ENCODE measurements around the gene SLC22A4. TPM values are rescaled to one million over a fixed set of nuclear protein-coding genes. Genes with fewer than 3 reads are reported as not detected.
A peak's percentile ranks its signal among the peaks of the same experiment; 100 is the strongest.

The SLC22A4 gene
- total and polyA plus RNA-seq, 2 experiments from 2014 or later: 24.0 to 26.0 TPM

DNA sequence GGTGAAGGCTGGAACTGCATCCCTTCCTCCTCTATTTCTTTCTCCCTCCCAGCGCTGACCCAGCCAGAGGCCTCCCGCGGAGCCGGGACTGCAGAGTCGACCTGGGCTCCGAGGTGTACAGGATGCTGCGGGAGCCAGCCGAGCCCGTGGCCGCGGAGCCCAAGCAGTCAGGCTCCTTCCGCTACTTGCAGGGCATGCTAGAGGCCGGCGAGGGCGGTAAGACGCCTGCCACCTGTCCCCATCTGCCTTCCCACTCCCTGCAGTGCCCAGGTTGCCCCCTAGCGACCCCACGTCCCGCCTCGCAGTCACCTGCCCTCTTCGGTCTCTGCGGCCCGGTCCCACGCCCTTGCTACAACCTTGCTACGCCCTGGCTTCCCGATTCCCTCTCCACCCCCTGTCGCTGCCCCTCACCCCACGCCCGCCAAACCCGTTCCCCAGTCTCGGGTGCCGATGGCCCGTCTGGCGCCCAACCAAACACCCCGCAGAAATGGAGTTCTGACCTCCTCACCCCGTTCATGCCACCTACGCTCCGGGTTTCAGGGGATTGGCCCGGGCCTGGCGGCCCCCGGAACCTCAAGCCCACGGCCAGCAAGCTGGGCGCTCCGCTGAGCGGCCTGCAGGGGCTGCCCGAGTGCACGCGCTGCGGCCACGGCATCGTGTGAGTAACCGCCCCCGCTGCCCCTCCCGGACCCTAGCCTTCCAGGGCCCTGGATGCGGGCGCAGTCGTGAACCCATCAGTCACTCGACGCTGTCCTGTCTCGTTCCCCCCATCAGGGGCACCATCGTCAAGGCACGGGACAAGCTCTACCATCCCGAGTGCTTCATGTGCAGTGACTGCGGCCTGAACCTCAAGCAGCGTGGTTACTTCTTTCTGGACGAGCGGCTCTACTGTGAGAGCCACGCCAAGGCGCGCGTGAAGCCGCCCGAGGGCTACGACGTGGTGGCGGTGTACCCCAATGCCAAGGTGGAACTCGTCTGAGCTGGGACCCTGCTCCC, 22.6 kb upstream of the SLC22A4 start:
- peaks cover 29% of the 10 kb centered on the region; the same call in 1 of the 2 replicates for H3K36me3 ChIP-seq (ENCODE audit: low read depth)
- H3K4me2 ChIP-seq (ENCODE audit: unreplicated experiment): no peak overlapping the region
- H3K9me2 ChIP-seq (ENCODE audit: insufficient read depth): no peaks in the 10 kb centered on the region
- 95 to 96% methylated on average over 56 to 69 of the region's 77 CpGs for WGBS, 2 experiments (ENCODE audit: low coverage in 1 of 2, low lambda C conversion rate in 2 of 2, missing lambda C conversion rate in 2 of 2)
- no peak overlapping the region for H3K9ac ChIP-seq
- H4K20me1 ChIP-seq (ENCODE audit: insufficient read depth): no peaks in the 10 kb centered on the region
- peaks cover 20% of the 10 kb centered on the region for H3K4me1 ChIP-seq (ENCODE audit: insufficient read depth)
- no peak overlapping the region for H3K4me3 ChIP-seq
- no peak overlapping the region for H2AFZ ChIP-seq
- TF ChIP-seq EZH2 (IDR thresholded peaks at IDR 0.05; ENCODE audit: insufficient read depth, poor library complexity, severe bottlenecking): no peak
- TF ChIP-seq EZH2phosphoT487 (IDR thresholded peaks at IDR 0.05; ENCODE audit: insufficient read depth, low read depth): no peak
- peaks cover 15% of the 10 kb centered on the region for H3F3A ChIP-seq (ENCODE audit: insufficient read depth)
- peaks cover 11% of the 10 kb centered on the region for H3K79me2 ChIP-seq (ENCODE audit: insufficient read depth)
- no peaks in the 10 kb centered on the region for H3K27me3 ChIP-seq (replicated peaks; ENCODE audit: insufficient read depth)
- no peaks in the 10 kb centered on the region for H3K9me3 ChIP-seq (ENCODE audit: low read depth)
- no peak for DNase-seq
- in situ Hi-C loops (cut with MboI): no loop called here
- no peak overlapping the region for H3K27ac ChIP-seq

DNA sequence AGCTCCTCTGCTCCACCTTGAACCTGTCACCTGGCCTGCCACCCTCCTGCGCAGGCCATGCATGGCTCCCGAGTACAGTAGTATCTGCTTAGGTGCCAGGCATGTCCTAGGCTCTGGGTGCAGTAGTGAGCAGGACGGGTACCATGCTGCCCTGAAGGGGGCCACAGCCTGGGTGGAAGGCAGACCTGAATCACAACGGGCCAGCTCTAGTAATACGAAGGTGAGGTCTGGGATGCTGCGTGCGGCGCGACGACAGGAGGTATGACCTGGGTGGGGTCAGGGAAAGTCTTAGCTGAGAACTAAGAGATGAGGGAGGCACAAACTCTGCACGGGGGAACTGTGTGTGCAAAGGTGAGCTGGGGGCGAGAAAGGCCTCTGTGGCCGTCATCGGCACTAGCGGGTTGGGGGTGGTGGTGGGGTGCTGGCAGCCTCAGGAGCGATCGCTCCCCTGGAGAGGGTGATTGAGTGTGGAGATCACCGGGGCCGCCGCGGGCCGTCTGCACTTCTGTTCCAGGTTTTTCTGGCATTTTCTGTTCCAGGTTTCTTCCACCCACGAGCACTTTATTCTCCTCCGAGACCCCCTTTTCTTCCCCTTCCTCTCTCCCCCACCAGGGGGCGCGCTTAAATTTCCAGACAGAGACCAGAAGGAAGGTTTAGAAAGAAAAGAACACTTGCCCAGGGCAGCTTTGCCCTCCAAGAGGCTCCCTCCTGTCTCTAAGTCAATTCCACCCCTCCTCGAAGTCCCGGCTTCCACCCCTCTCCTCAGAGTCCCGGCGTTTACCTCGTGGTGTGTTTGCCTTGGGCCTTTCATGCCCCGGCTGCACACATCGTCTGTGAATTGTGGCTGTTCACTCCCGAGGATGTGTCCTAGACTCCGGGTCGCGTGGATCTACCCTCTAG, 21.6 kb upstream of the SLC22A4 start:
- 0 out of 2 replicates have a peak, but pooled peaks cover under 1% of the 10 kb centered on the region for H3K79me2 ChIP-seq (ENCODE audit: insufficient read depth)
- H3K9me2 ChIP-seq (ENCODE audit: insufficient read depth): no peaks in the 10 kb centered on the region
- TF ChIP-seq EZH2 (IDR thresholded peaks at IDR 0.05; ENCODE audit: insufficient read depth, poor library complexity, severe bottlenecking) (no peak), EZH2phosphoT487 (IDR thresholded peaks at IDR 0.05; ENCODE audit: insufficient read depth, low read depth) (no peak)
- no peak overlapping the region for H3K4me3 ChIP-seq
- H3K9me3 ChIP-seq (ENCODE audit: low read depth): no peaks in the 10 kb centered on the region
- no peak overlapping the region for H3K4me2 ChIP-seq (ENCODE audit: unreplicated experiment)
- H3K27me3 ChIP-seq (replicated peaks; ENCODE audit: insufficient read depth): no peaks in the 10 kb centered on the region
- no peaks in the 10 kb centered on the region for H4K20me1 ChIP-seq (ENCODE audit: insufficient read depth)
- peaks cover 15% of the 10 kb centered on the region for H3F3A ChIP-seq (ENCODE audit: insufficient read depth)
- H3K36me3 ChIP-seq (ENCODE audit: low read depth): peaks cover 19% of the 10 kb centered on the region; the same call in 1 of the 2 replicates
- H3K9ac ChIP-seq: no peak overlapping the region
- 65 to 66% methylated on average over 30 to 37 of the region's 37 CpGs for WGBS, 2 experiments (ENCODE audit: low coverage in 1 of 2, low lambda C conversion rate in 2 of 2, missing lambda C conversion rate in 2 of 2)
- H3K4me1 ChIP-seq (ENCODE audit: insufficient read depth): peaks cover 17% of the 10 kb centered on the region
- H3K27ac ChIP-seq: no peak overlapping the region
- in situ Hi-C loops (cut with MboI): no loop called here
- peak; percentile 56 for DNase-seq
- no peak overlapping the region for H2AFZ ChIP-seq

DNA sequence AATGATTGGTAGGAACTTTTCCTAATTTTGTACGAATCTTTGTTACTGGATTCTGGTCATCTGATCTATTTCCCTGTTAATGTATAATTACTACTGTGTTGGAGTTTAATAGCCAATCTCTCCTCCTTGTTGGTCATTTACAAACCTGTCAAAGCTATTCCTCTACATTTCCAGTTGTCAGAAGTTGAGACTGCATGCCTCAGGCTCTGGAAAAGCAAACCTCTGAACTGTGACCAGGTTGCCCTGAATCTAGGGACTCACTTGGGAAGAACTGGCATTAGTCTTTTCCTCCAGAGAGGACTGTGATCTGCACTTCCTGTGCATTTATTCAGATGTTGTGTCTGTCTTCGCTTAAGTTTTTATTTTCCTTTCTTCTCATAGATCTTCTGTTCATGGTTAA, 20.6 kb upstream of the SLC22A4 start:
- no peak overlapping the region for H2AFZ ChIP-seq
- no peaks in the 10 kb centered on the region for H3K79me2 ChIP-seq (ENCODE audit: insufficient read depth)
- no peak overlapping the region for H3K4me2 ChIP-seq (ENCODE audit: unreplicated experiment)
- no peak overlapping the region for H3K4me3 ChIP-seq
- peaks cover 16% of the 10 kb centered on the region; the same call in 1 of the 2 replicates for H3K36me3 ChIP-seq (ENCODE audit: low read depth)
- peaks cover 10% of the 10 kb centered on the region for H3K4me1 ChIP-seq (ENCODE audit: insufficient read depth)
- no peaks in the 10 kb centered on the region for H4K20me1 ChIP-seq (ENCODE audit: insufficient read depth)
- 87 to 92% methylated on average over 2 of the region's 2 CpGs for WGBS, 2 experiments (ENCODE audit: low coverage in 1 of 2, low lambda C conversion rate in 2 of 2, missing lambda C conversion rate in 2 of 2)
- DNase-seq: no peak
- H3K27me3 ChIP-seq (replicated peaks; ENCODE audit: insufficient read depth): no peaks in the 10 kb centered on the region
- no peaks in the 10 kb centered on the region for H3K9me2 ChIP-seq (ENCODE audit: insufficient read depth)
- no peaks in the 10 kb centered on the region for H3K9me3 ChIP-seq (ENCODE audit: low read depth)
- no peak overlapping the region for H3K27ac ChIP-seq
- in situ Hi-C loops (cut with MboI): no loop called here
- TF ChIP-seq EZH2 (IDR thresholded peaks at IDR 0.05; ENCODE audit: insufficient read depth, poor library complexity, severe bottlenecking): no peak
- TF ChIP-seq EZH2phosphoT487 (IDR thresholded peaks at IDR 0.05; ENCODE audit: insufficient read depth, low read depth): no peak
- H3F3A ChIP-seq (ENCODE audit: insufficient read depth): peaks cover 15% of the 10 kb centered on the region
- H3K9ac ChIP-seq: no peak overlapping the region

Measured in GM23248 (cell line).